ENCODE data around the gene PSMA1.

Gene PSMA1

GRCh38 chr11:14529321-14529720, 9.1 kb upstream of the PSMA1 start:
- DNase-seq = no peak

DNA sequence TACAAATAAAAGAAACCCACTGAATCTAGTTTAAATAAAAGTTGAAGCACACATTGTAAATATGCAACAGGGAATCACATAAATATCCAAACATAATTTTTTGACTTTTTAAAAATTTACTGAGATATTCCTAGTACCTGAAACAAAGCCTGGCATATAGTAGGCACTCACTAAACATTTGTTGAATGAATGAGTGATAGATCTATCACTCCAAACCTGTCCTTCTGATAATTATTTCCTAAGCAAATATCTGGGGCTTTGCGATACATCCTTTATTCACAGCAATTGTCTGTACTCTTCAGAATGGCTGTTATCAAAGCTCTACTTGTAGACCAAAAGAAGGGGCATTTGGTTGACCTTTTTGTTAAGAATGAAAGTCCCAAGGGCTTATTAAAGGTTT, 2.6 kb upstream of the PSMA1 start:
- DNase-seq = no peak

DNA sequence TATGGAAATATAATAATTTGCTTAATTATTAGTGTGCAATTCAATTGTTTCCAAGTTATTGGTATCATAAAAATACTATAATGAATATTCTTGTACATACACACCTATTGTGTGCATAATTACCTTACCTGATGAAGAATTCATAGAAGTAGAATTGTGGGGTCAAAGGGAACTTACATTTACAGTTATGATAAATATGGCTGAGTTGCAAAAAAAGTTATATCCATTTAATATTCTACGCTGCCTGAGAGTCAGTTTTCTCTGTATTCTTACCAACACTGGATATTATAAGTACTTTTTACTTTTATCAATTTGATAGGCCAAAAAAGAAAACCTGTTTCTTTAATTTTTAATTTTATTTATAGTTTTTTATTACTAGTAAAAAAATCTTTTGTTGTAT, 2.1 kb upstream of the PSMA1 start:
- no peak for DNase-seq

- no peak for DNase-seq
Measured at GRCh38 chr11:14520747-14521151, 563 bp upstream of the PSMA1 start.

GRCh38 chr11:14519597-14519916, 629 bp downstream of the PSMA1 start:
- DNase-seq = no peak

DNA sequence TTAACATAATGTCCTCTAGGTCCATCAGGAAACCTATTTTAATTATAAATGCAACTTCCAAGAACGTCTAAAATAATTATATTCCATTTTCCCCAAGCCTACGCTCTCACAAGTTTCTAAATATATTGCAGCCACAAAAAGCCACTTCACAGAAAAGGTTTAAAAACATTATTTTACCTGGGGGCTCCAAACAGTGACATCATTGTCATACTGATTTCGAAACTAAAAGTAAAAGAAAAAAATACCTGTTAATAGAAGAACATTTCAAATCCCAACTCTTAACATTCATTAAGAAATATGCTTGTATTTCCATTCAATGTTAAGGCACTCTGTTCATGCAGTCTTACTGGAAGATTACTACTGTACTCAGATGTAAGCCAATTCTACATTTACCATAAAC, 1.4 kb downstream of the PSMA1 start:
- DNase-seq = no peak

- DNase-seq = no peak
Measured at GRCh38 chr11:14513800-14514199, 6.4 kb downstream of the PSMA1 start.

DNA sequence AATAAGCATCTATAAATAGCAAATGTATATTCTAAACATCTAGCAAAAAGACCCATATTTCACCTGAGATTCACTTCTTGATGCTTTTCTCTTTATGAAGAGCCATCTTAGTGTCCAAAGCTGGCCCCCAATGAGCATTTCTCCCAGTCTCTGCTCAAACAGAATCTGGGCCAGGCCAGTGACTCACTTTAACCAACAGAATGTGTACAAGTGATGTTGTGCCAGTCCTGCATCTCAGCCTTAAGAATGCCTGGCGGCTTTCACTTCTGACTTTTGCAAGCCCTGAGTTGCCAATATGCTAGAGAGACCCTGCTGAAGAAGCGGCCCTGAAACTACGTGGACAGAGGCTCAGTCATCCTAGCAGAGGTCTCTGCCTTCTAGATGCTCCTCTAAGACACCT, 13.7 kb downstream of the PSMA1 start:
- DNase-seq = no peak

GRCh38 chr11:14503023-14503422, 17.2 kb downstream of the PSMA1 start:
- DNase-seq = no peak

DNA sequence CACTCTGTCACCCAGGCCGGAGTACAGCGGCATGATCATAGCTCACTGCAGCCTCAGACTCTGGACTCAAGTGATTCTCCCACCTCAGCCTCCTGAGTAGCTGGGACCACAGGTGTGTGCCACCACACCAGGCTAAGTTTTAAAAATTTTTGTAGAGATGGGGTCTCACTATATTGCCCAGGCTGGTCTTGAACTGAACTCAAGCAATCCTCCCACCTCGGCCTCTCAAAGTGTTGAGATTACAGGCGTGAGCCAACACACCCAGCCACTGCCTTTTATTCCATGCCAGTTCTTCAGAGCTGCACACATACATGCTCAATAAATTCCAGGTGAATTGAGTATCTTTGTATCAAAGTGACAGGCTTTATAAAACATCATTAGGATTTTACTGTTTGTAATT, 18.1 kb downstream of the PSMA1 start:
- no peak for DNase-seq

DNA sequence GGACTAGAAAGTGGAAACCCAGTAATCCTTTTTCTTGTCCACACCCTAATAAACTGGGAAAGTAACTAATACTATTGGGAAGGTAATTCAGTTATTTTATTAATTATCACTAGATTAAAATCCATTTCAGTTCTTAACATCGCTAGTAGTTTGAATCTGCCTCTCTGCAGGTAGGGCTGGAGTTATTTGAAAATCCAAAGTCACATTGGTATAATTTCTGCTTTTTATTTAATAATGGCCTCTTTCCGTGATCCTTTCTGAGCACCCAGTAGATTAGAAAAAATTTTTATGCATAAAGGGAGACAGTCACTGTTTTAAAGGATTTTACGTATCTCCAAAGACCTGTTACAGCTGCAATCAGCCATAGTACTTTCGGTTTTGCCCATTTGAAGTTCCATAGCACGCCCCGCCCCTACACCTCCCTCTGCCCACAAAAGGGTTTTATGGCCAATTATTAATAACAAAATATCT, 20.0 kb downstream of the PSMA1 start:
- DNase-seq = no peak

GRCh38 chr11:14499560-14500180, 20.5 kb downstream of the PSMA1 start, which contains the start of gene COPB1:
Gene COPB1 (minus strand): TSS chr11:14499811. CDS start chr11:14498928, 883 bp downstream.
- peak; percentile 86 for DNase-seq

DNA sequence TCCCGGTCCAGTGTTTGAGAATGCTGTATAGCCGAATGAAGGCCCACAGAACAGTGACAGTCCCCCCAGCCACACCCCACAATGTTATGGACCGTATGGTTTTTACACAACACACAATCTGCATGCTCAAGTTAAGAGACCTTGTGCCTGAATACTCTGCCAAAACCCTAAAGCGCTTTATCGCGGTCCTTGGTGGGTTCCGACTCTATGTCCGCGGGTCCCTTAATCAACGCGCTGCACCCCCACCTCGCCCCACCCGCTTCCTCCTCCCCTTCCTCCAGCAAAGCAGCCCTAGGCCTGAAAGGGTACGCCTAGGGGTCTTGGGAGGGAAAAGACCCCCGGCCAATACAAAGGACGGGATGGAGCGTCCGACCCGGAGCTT, 21.0 kb downstream of the PSMA1 start:
- peak; percentile 28 for DNase-seq

GRCh38 chr11:14480716-14481115, 39.5 kb downstream of the PSMA1 start:
- no peak for DNase-seq

DNA sequence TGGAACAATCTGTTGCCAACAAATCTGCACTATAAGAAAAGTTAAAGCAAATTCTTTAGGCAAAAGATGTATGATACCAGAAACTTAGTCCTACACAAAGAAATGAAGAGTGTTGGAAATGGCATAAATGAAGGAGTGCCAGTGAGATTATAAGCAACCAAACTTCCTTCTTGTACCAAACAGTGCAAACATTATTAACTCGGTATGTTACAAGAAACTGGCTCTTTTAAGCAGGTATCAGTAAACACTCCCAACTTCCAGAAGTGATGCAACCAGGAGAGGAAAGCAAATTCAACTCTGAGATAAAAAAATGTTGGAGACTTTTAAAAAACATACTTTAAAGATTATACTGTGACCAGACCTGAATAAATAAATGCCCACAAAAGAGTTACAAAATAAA, 49.1 kb downstream of the PSMA1 start:
- no peak for DNase-seq

DNA sequence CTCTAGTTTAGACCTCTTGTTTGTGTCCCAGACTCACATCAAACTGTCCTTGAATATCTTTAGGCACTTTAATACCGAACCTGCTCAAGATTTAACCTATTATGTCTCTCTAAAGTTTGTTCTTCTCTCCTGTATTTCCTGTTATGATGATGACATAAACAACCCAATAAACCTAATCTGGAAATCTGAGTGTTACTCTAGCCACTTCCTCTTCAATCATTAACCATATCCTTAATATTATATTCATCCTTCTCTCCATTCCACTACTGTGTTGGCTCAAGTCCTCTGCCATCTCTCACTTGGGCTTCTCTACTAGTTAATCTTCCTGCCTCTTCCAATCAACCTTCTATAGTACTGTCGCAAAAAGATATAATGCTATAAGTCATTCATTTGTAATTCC, 56.6 kb downstream of the PSMA1 start:
- DNase-seq = no peak

- DNase-seq = no peak
Measured at GRCh38 chr11:14460147-14460546, 60.0 kb downstream of the PSMA1 start.

DNA sequence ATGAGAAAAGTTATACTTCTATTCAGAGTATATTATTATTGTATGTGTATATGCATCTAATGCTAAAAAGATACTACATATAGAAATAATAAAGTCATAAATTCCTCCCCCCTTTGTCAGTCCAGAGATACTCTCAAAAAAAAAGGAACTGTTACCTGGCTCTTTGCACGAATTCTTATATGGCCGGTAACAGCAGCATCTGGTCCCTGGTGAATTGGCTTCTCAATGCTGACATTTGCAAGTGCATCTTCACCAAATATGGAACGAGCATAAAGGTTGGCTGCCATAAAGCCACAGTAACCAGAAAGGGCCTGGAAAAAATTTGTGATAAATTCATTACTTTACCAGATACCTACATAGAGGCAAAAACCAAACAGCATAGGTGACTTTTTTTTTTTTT, 61.8 kb downstream of the PSMA1 start:
- DNase-seq = no peak

DNA sequence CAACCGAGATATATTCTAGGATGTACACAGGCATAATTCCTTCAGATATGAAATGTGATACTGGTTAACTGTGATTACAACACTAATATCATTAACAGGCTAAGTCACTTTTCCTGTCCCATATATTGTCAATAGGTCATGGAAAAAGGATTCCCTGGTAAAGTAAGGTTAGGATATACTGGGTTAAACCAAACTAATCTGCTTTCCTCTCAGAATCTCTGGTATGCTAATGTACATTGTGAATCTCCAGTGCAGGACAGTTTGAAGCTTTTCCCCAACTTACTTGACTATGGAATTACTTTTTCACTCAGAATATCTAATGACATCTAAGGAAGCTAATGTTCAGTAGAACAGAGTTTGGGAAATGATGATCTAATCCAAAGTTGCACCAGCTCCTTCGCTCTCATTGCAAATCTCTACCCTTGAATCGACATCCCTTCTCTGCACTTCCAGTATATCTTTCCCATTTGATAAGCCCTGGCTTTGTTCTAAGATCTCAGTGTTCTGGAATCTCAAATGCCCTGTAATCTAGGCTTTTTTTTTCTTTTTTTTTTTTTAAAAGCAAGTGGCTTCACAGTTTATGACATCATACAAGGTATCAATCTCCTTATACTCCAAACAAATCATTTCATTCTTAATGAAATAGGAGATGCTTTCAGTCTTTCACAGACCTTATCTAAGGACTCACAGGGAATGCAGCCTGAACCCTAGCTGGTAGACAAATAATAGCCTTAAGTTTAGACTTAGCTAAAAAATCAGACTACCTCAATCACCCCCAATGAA, 64.3 kb downstream of the PSMA1 start:
- no peak for DNase-seq

Data from stimulated activated CD4-positive, alpha-beta T cell treated with anti-CD3 and anti-CD28 coated beads, Interleukin-12 subunit alpha, Interleukin-12 subunit beta, amount 100 ng/mL, for 4 hours (primary cell).